ENCODE results near the gene ISYNA1. TPM values are rescaled to one million over a fixed set of nuclear protein-coding genes. Genes with fewer than 3 reads are reported as not detected.
A peak's percentile ranks its signal among the peaks of the same experiment; 100 is the strongest.

The ISYNA1 gene
- total and polyA plus RNA-seq, 2 of the 4 experiments (the other 2 are of a cell fraction) = 3.4 to 24.7 TPM

GRCh38 chr19:18433735-18434398, 4.1 kb downstream of the ISYNA1 start:
- Histone ChIP-seq H3K27me3 (ENCODE audit: control insufficient read depth, insufficient read depth, low read length) (no peaks in the 10 kb centered on the region), H3K14ac (replicated peaks; ENCODE audit: low read depth, low read length) (no peak overlapping the region), H3K18ac (ENCODE audit: low read depth, low read length) (no peak overlapping the region), H3K27ac (ENCODE audit: insufficient read depth, low read length) (no peak overlapping the region), H2BK15ac (ENCODE audit: low read depth, low read length) (no peak overlapping the region), H4K20me1 (ENCODE audit: insufficient read depth, low read length) (peaks cover 28% of the 10 kb centered on the region), H3K4me3 (ENCODE audit: insufficient read depth, low read depth, low read length) (no peak overlapping the region), H2BK120ac (ENCODE audit: low read depth, low read length) (no peak overlapping the region), H3K4me1 (ENCODE audit: control insufficient read depth, insufficient read depth, low read length) (peaks cover 20% of the 10 kb centered on the region), H3K56ac (ENCODE audit: extremely low read depth, insufficient read depth, low read length) (no peak overlapping the region), H4K91ac (ENCODE audit: insufficient read depth, low read depth, low read length) (no peak overlapping the region), H3K9me3 (ENCODE audit: control insufficient read depth, insufficient read depth, low read length) (no peaks in the 10 kb centered on the region), H4K8ac (ENCODE audit: low read depth in 2 of 2, low read length in 2 of 2) (no peak overlapping the region), H3K36me3 (ENCODE audit: control insufficient read depth, insufficient read depth, low read length) (peaks cover 13% of the 10 kb centered on the region; the same call in 1 of the 2 replicates), H3K4me2 (ENCODE audit: low read depth, low read length) (no peak overlapping the region), H2AK9ac (replicated peaks; ENCODE audit: low read depth, low read length, poor library complexity) (no peak overlapping the region), H3K9ac (ENCODE audit: low read depth, low read length) (no peak overlapping the region), H2AK5ac (ENCODE audit: low read depth, low read length) (peak overlapping the region; percentile 39; the same call in 1 of the 2 replicates), H2BK5ac (ENCODE audit: low read depth, low read length, poor library complexity, severe bottlenecking) (no peak overlapping the region), H3K4ac (ENCODE audit: low read depth, low read length) (no peak overlapping the region), H4K5ac (ENCODE audit: low read depth, low read length) (no peak overlapping the region), H3K23ac (ENCODE audit: low read depth, low read length) (no peak overlapping the region), H3K79me1 (ENCODE audit: low read depth in 1 of 2, low read length in 2 of 2) (peaks cover 7 to 31% of the 10 kb centered on the region in 2 experiments; a peak in 2 of 4 replicates), H2AFZ (replicated peaks; ENCODE audit: low read length, poor library complexity) (peak overlapping the region; percentile 51), H2BK20ac (ENCODE audit: low read depth, low read length) (no peak overlapping the region), H3K9me1 (ENCODE audit: insufficient read depth, low read length) (peaks cover 3% of the 10 kb centered on the region; the same call in 1 of the 2 replicates)
- ATAC-seq (ENCODE audit: low read depth) (no peak), DNase-seq (no peak)
- POLR2A ChIA-PET (ENCODE audit: unreplicated experiment) = no interaction called here
- TSS peak; percentile 44 for BruUV-seq (replicated peaks)
- dilution Hi-C loops (cut with HindIII; ENCODE audit: low sequenced_read_pairs, unreplicated experiment) = no loop called here
- in situ Hi-C loops (cut with MboI; ENCODE audit: low sequenced_read_pairs) = no loop called here
- TF ChIP-seq CTCF (conservative IDR thresholded peaks at IDR 0.05; ENCODE audit: low read depth, low read length) (no peak), NFE2L2 (IDR thresholded peaks at IDR 0.05; ENCODE audit: low read depth, low read length) (no peak), RFX5 (IDR thresholded peaks at IDR 0.05; ENCODE audit: low read depth, low read length) (no peak), USF2 (IDR thresholded peaks at IDR 0.05; ENCODE audit: low read depth, low read length) (no peak), FOS (IDR thresholded peaks at IDR 0.05; ENCODE audit: low read depth, low read length) (no peak), MXI1 (IDR thresholded peaks at IDR 0.05; ENCODE audit: borderline replicate concordance, low read depth, low read length) (no peak), POLR2A (IDR thresholded peaks at IDR 0.05; ENCODE audit: low read depth, low read length) (no peak), CEBPB (IDR thresholded peaks at IDR 0.05; ENCODE audit: low read depth, low read length) (no peak), RCOR1 (IDR thresholded peaks at IDR 0.05; ENCODE audit: insufficient replicate concordance, low read length) (no peak)
- CTCF ChIA-PET = no interaction called here
- WGBS, 2 experiments (ENCODE audit: extremely low coverage in 2 of 2, insufficient read length in 1 of 2) = 31% methylated on average over 13 of the region's 60 CpGs; no CpG with 5 or more reads in 1 of the 2 experiments
- intact Hi-C loops (cut with micrococcal nuclease) = no loop called here
